Spleen (tissue), 11 donors: ENCODE data around the gene BANF2. TPM values are rescaled to one million over a fixed set of nuclear protein-coding genes. Genes with fewer than 3 reads are reported as not detected.

Experiments used
- DNase-seq: peaks from one replicate; pipeline ENCODE4 v3.0.0-alpha.2; 2020
- H3K27ac ChIP-seq, 8 donors: fragments of 200-600 bp; sonication (generic) in 7 of 8; 1 replicate in 4 of 8; 2 replicates in 4 of 8; pipeline versions ENCODE4 v1.5.0 to v1.8.0; 2016 to 2021; ENCODE audit warnings: inconsistent platforms in 4 of 8, mild to moderate bottlenecking in 4 of 8, moderate library complexity in 1 of 8
- H3K27me3 ChIP-seq, 7 donors: fragments of 200-600 bp; sonication (generic) in 6 of 7; replicated peaks in 1 of 7; 1 replicate in 4 of 7; 2 replicates in 3 of 7; pipeline versions ENCODE4 v1.5.0 to v1.8.0; 2016 to 2021; ENCODE audit warnings: inconsistent platforms in 3 of 7, mild to moderate bottlenecking in 1 of 7
- H3K36me3 ChIP-seq, 6 donors: fragments of 200-600 bp; sonication (generic) in 5 of 6; 1 replicate in 4 of 6; 2 replicates in 2 of 6; pipeline versions ENCODE4 v1.5.0 to v1.8.0; 2016 to 2021; ENCODE audit warnings: inconsistent platforms in 2 of 6
- H3K4me1 ChIP-seq, 6 donors: fragments of 200-600 bp; sonication (generic) in 5 of 6; 1 replicate in 3 of 6; 2 replicates in 3 of 6; pipeline versions ENCODE4 v1.5.0 to v1.8.0; 2016 to 2021; ENCODE audit warnings: inconsistent platforms in 3 of 6
- H3K4me3 ChIP-seq, 8 donors: fragments of 200-600 bp; sonication (generic) in 7 of 8; 1 replicate in 4 of 8; 2 replicates in 4 of 8; pipeline versions ENCODE4 v1.5.0 to v1.8.0; 2016 to 2021; ENCODE audit warnings: inconsistent platforms in 4 of 8, mild to moderate bottlenecking in 4 of 8, moderate library complexity in 2 of 8
- H3K9me3 ChIP-seq, 8 donors: fragments of 200-600 bp; sonication (generic) in 7 of 8; 1 replicate in 4 of 8; 2 replicates in 4 of 8; pipeline versions ENCODE4 v1.5.0 to v1.8.0; 2016 to 2021; ENCODE audit warnings: inconsistent platforms in 4 of 8
- POLR2A ChIP-seq, 3 donors: fragments of 450-650 bp; IDR thresholded peaks; one replicate each; pipeline ENCODE4 v1.5.1; 2017; ENCODE audit warnings: antibody characterized with exemption in 3 of 3, mild to moderate bottlenecking in 1 of 3
- POLR2AphosphoS5 ChIP-seq, 3 donors: sonication (generic); formaldehyde crosslinking; IDR thresholded peaks; one replicate each; pipeline ENCODE4 v1.5.1; 2017; ENCODE audit warnings: antibody characterized with exemption in 3 of 3
- WGBS, 5 donors: extraction: QIAGEN DNeasy Blood & Tissue Kit in 3 of 5; methylation state at CpG; one replicate each; pipeline versions ENCODE4 v1.1.5 to v1.1.7; 2013 to 2018; 5-methylcytosine and 5-hydroxymethylcytosine counted together
- intact Hi-C: fragments of 100-400 bp; cut with DNase I; formaldehyde crosslinking; loops from one replicate; pipeline ENCODE4 v1.15.0; 2023; ENCODE audit warnings: low total_unique reads
- polyA plus RNA-seq, 3 donors: library from polyadenylated mRNA; stranded (reverse); fragments of 200-250 nt; gene quantifications; one replicate each; pipeline ENCODE4 v1.2.1, GENCODE V29; 2013
- total RNA-seq, 7 donors: library from RNA; depleted of rRNA in 3 of 7; stranded (reverse); fragments of >200 nt in 3 of 7; fragmentation: NEBNext Ultra II Directional in 4 of 7; extraction: Animal tissue kit (Norgen Biotek cat#: 25700) in 4 of 7; gene quantifications; one replicate each; pipeline versions ENCODE4 v1.1.0 to v1.2.1, GENCODE V29; 2016 to 2021
- TF ChIP-seq, protein P1 (sequence below), 11 experiments: fragments of 200-600 bp in 7 of 11; fragments of 450-650 bp in 4 of 11; sonication (generic) in 4 of 11; IDR thresholded peaks in 8 of 11; conservative IDR thresholded peaks in 3 of 11; 1 replicate in 7 of 11; 2 replicates in 4 of 11; pipeline versions ENCODE4 v1.4.0 to v1.8.0; 2016 to 2021; ENCODE audit warnings: antibody characterized with exemption in 11 of 11, inconsistent platforms in 4 of 11, mild to moderate bottlenecking in 1 of 11
- donor health status: healthy with polysubstance abuse.
- donor health status: DM: no; HTN: no; CAD: no; lungs with moderate emphysema.
- donor health status: DM: no; HTN: no; CAD: no.
- donor health status: Bipolar disorder and iron deficiency.
- donor health status: healthy.
- donor health status: DM: no; HTN: no; CAD: no.
- donor health status: DM: yes; HTN: yes; CAD: no.

BANF2 gene
- total and polyA plus RNA-seq, 10 donors = not detected

DNA sequence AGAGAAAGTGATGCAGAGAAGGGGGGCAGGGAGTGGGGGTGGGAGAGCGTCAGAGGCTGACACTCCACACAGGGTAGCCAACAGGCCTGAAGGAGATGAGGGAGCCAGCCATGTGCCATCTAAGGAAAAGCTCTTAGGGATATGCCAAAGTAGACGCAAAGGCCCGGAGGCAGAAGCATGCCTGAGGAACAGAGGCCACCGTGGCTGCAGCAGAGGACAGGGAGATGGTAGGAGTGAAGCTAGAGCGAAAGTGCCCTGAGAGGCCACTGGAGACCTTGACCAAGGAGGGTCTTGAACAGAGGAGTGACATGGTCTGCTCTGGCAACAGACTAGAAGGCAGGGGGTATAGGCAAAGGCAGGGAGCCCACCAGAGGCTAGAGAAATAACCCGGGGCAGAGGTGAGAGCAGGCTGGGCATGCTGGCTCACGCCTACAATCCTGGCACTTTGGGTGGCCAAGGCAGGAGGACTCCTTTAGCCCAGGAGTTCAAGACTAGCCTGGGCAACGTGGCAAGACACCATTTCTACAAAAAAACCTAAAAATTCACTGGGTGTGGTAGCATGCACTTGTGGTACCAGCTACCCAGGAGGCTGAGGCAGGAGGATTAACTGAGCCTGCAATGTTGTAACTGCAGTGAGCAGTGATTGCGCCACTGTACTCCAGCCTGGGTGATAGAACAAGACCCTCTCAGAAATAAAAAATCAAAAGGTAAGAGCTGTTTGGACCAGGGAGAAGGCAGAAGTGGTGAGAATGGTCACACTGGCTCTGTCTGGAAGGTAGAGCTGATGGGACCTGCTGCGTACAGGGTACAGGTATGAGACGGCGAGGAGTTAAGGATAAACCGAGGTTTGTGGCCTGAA lies 24.0 kb upstream of the BANF2 start:
- Histone ChIP-seq H3K36me3 (peaks cover 0 to 49% (median 9%) of the 10 kb centered on the region in 6 donors), H3K4me3 (no peak overlapping the region), H3K27ac (no peak overlapping the region), H3K9me3 (no peaks in the 10 kb centered on the region), H3K27me3 (no peaks in the 10 kb centered on the region), H3K4me1 (peaks cover 10 to 87% (median 46%) of the 10 kb centered on the region in 6 donors)
- no peak for DNase-seq
- intact Hi-C loops = loop anchor here (10.0 kb wide), 1 partner anchor 319 kb away; no protein-coding TSS in a partner anchor
- TF ChIP-seq POLR2A (IDR thresholded peaks at IDR 0.05) = no peak
- TF ChIP-seq POLR2AphosphoS5 (IDR thresholded peaks at IDR 0.05) = no peak
- TF ChIP-seq, protein P1, sequence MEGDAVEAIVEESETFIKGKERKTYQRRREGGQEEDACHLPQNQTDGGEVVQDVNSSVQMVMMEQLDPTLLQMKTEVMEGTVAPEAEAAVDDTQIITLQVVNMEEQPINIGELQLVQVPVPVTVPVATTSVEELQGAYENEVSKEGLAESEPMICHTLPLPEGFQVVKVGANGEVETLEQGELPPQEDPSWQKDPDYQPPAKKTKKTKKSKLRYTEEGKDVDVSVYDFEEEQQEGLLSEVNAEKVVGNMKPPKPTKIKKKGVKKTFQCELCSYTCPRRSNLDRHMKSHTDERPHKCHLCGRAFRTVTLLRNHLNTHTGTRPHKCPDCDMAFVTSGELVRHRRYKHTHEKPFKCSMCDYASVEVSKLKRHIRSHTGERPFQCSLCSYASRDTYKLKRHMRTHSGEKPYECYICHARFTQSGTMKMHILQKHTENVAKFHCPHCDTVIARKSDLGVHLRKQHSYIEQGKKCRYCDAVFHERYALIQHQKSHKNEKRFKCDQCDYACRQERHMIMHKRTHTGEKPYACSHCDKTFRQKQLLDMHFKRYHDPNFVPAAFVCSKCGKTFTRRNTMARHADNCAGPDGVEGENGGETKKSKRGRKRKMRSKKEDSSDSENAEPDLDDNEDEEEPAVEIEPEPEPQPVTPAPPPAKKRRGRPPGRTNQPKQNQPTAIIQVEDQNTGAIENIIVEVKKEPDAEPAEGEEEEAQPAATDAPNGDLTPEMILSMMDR (IDR thresholded peaks at IDR 0.05 in 8 of 11, conservative IDR thresholded peaks at IDR 0.05 in 3 of 11) = no peak
- 84 to 93% (median 88%) methylated on average over 13 of the region's 13 CpGs for WGBS, 5 donors

DNA sequence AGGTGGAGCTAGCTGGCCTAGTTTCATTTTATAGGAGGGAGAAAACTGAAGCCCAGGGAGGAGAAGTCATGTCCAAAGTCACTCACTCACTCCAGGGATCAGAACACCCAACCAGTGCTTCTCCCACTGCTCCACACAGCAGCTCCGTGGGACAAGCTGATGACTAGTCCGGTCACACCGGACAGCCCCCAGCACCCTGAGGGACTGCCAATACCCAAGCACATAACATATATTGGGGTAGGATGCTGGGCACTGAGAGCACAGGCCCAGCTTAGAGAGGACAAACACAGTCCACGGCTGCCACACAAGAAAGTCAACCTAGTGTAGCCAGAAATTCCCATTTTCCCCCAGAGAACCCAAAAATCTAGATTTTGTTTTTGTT lies 23.4 kb upstream of the BANF2 start:
- peaks cover 0 to 49% (median 9%) of the 10 kb centered on the region in 6 donors for H3K36me3 ChIP-seq
- no peaks in the 10 kb centered on the region for H3K27me3 ChIP-seq
- no peak overlapping the region for H3K27ac ChIP-seq
- 81 to 97% (median 93%) methylated on average over 4 of the region's 4 CpGs for whole genome bisulfite sequencing, 5 donors
- TF ChIP-seq POLR2A (IDR thresholded peaks at IDR 0.05) = no peak
- TF ChIP-seq POLR2AphosphoS5 (IDR thresholded peaks at IDR 0.05) = no peak
- TF ChIP-seq, protein P1 (IDR thresholded peaks at IDR 0.05 in 8 of 11, conservative IDR thresholded peaks at IDR 0.05 in 3 of 11) = no peak
- H3K4me1 ChIP-seq = peaks cover 10 to 83% (median 43%) of the 10 kb centered on the region in 6 donors
- no peaks in the 10 kb centered on the region for H3K9me3 ChIP-seq
- no peak overlapping the region for H3K4me3 ChIP-seq
- DNase-seq = no peak
- intact Hi-C loops = loop anchor here (10.0 kb wide), 1 partner anchor 318 kb away; no protein-coding TSS in a partner anchor

DNA sequence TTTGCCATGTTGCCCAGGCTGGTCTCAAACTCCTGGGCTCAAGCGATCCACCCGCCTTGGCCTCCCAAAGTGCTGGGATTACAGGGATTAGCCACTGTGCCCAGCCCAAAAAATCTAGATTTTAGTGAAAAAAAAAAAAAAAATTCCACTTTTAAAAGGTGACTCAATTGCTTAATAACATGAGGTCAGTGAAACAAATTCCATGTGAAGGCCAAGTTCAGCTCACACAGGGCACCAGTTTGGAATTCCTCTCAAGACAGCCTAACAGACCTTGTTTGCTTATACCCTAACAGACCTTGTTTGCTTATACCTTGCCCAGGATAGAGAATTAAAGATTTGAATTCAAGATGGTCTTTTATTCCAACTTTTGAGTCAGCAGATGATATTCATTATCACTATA lies 22.8 kb upstream of the BANF2 start:
- 92 to 100% (median 95%) methylated on average over 2 of the region's 2 CpGs for WGBS, 5 donors
- no peaks in the 10 kb centered on the region for H3K27me3 ChIP-seq
- H3K9me3 ChIP-seq = no peaks in the 10 kb centered on the region
- TF ChIP-seq, protein P1 (IDR thresholded peaks at IDR 0.05 in 8 of 11, conservative IDR thresholded peaks at IDR 0.05 in 3 of 11) = no peak
- TF ChIP-seq POLR2A (IDR thresholded peaks at IDR 0.05) (no peak), POLR2AphosphoS5 (IDR thresholded peaks at IDR 0.05) (no peak)
- H3K36me3 ChIP-seq = peaks cover 0 to 49% (median 9%) of the 10 kb centered on the region in 6 donors
- peaks cover 10 to 77% (median 42%) of the 10 kb centered on the region in 6 donors for H3K4me1 ChIP-seq
- no peak overlapping the region for H3K27ac ChIP-seq
- intact Hi-C loops = loop anchor here (10.0 kb wide), 1 partner anchor 318 kb away; no protein-coding TSS in a partner anchor
- no peak overlapping the region for H3K4me3 ChIP-seq
- no peak for DNase-seq

DNA sequence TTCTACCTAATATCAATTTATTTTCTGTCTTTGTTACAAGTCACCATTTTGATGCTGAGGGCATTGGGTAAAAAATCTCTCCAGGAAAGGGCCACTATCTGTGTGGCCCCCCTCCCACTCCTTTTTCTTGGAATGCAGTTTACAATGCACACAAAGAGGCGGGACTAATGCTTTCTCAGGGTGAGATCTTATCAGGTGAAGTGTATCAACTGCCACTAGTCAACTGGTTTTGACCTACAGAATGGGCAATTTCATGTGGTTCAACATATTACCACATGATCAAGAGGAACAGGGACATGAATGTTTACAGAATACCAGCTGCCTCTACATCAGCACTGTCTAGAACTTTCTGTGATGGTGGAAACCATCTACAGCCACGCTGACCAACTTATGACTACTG lies 21.5 kb upstream of the BANF2 start:
- intact Hi-C loops = loop anchor here (10.0 kb wide), 1 partner anchor 317 kb away; no protein-coding TSS in a partner anchor
- H3K4me3 ChIP-seq = no peak overlapping the region
- WGBS, 5 donors = 85 to 94% (median 92%) methylated on average over 2 of the region's 2 CpGs
- no peaks in the 10 kb centered on the region for H3K27me3 ChIP-seq
- H3K27ac ChIP-seq = no peak overlapping the region
- TF ChIP-seq POLR2A (IDR thresholded peaks at IDR 0.05) (no peak), POLR2AphosphoS5 (IDR thresholded peaks at IDR 0.05) (no peak)
- TF ChIP-seq, protein P1 (IDR thresholded peaks at IDR 0.05 in 8 of 11, conservative IDR thresholded peaks at IDR 0.05 in 3 of 11) = no peak
- peaks cover 14 to 73% (median 47%) of the 10 kb centered on the region in 6 donors for H3K4me1 ChIP-seq
- no peak for DNase-seq
- peaks cover 0 to 49% (median 9%) of the 10 kb centered on the region in 6 donors for H3K36me3 ChIP-seq
- H3K9me3 ChIP-seq = no peaks in the 10 kb centered on the region
